ENCODE measurements around the gene OTUB2. TPM values are rescaled to one million over a fixed set of nuclear protein-coding genes. Genes with fewer than 3 reads are reported as not detected.

Gene OTUB2
- total and polyA plus RNA-seq, 2 donors (not counting 3 experiments of a cell fraction or from before 2014, with no cell fraction given) = 0.70 to 1.6 TPM

DNA sequence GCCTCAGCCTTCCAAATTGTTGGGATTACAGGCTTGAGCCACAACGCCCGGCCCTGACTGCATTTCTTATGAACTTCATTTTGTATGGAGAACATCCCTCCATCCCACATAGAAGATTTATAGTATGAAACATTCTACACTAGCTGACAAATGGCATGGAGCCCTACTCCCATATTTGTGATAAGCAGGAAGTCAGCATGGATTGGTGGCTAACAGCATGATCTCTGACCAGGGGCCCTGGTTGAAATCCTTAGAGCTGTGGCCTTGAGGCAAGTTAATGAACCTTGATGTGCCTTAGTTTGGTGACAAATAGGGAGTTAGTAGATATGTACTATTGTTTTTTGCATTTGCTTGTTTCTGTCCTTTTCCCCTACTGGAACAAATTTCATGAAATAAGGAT is 67.3 kb downstream of the OTUB2 start:
- no peak for FAIRE-seq
- Histone ChIP-seq H3K4me3 (replicated peaks in 1 of 3; ENCODE audit: insufficient read depth in 1 of 3, low read depth in 1 of 3, low read length in 3 of 3) (no peak overlapping the region), H3K9me1 (replicated peaks; ENCODE audit: control insufficient read depth, extremely low read depth, insufficient read depth, low read length) (no peaks in the 10 kb centered on the region), H3K4me1 (ENCODE audit: control insufficient read depth, extremely low read depth, insufficient read depth, low read length) (no peaks in the 10 kb centered on the region), H3K27ac (ENCODE audit: insufficient read depth, low read depth, low read length) (no peak overlapping the region), H3K79me2 (ENCODE audit: control insufficient read depth, insufficient read depth, low read length) (no peaks in the 10 kb centered on the region), H4K20me1 (replicated peaks; ENCODE audit: control insufficient read depth, extremely low read depth, insufficient read depth, low read length) (no peaks in the 10 kb centered on the region), H3K36me3 (ENCODE audit: control insufficient read depth in 2 of 2, extremely low read depth in 1 of 2, insufficient read depth in 2 of 2, low read length in 2 of 2) (no peaks in the 10 kb centered on the region), H3K9me3 (replicated peaks; ENCODE audit: control insufficient read depth, insufficient read depth, low read length) (no peaks in the 10 kb centered on the region), H3K27me3 (ENCODE audit: control insufficient read depth in 2 of 2, insufficient read depth in 2 of 2, low read length in 2 of 2) (no peaks in the 10 kb centered on the region), H2AFZ (ENCODE audit: low read depth, low read length) (no peak overlapping the region), H3K9ac (replicated peaks; ENCODE audit: extremely low read depth, insufficient read depth, low read length) (no peak overlapping the region), H3K4me2 (ENCODE audit: insufficient read depth, low read length) (no peak overlapping the region)
- no peak for DNase-seq (ENCODE audit: low read depth, low spot score)
- no TSS peak for BruUV-seq (replicated peaks)
- dilution Hi-C loops (cut with MboI; ENCODE audit: extremely low pct_ligation_motif_present, low sequenced_read_pairs) (no loop called here), intact Hi-C loops (cut with micrococcal nuclease) (no loop called here)
- ChIA-PET POLR2A (no interaction called here), CTCF (interaction anchor here (1.7 kb wide), 1 partner anchor 9 kb away, joined by 3 read pairs; no protein-coding TSS in a partner anchor)
- TF ChIP-seq, protein P1, sequence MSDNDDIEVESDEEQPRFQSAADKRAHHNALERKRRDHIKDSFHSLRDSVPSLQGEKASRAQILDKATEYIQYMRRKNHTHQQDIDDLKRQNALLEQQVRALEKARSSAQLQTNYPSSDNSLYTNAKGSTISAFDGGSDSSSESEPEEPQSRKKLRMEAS (IDR thresholded peaks at IDR 0.05; ENCODE audit: insufficient read depth, insufficient read length) = no peak
- TF ChIP-seq EZH2 (IDR thresholded peaks at IDR 0.05; ENCODE audit: borderline replicate concordance, low read depth, low read length, severe bottlenecking) = no peak

GRCh38 chr14:94097091-94097490 is 71.0 kb downstream of the OTUB2 start:
- no peaks in the 10 kb centered on the region for H3K36me3 ChIP-seq (ENCODE audit: control insufficient read depth in 2 of 2, extremely low read depth in 1 of 2, insufficient read depth in 2 of 2, low read length in 2 of 2)
- FAIRE-seq = no peak
- no peak overlapping the region for H2AFZ ChIP-seq (ENCODE audit: low read depth, low read length)
- no peak overlapping the region for H3K9ac ChIP-seq (replicated peaks; ENCODE audit: extremely low read depth, insufficient read depth, low read length)
- no peaks in the 10 kb centered on the region for H3K79me2 ChIP-seq (ENCODE audit: control insufficient read depth, insufficient read depth, low read length)
- H3K27me3 ChIP-seq (ENCODE audit: control insufficient read depth in 2 of 2, insufficient read depth in 2 of 2, low read length in 2 of 2) = no peaks in the 10 kb centered on the region
- H3K4me1 ChIP-seq (ENCODE audit: control insufficient read depth, extremely low read depth, insufficient read depth, low read length) = no peaks in the 10 kb centered on the region
- dilution Hi-C loops (cut with MboI; ENCODE audit: extremely low pct_ligation_motif_present, low sequenced_read_pairs) (no loop called here), intact Hi-C loops (cut with micrococcal nuclease) (no loop called here)
- no peak overlapping the region for H3K4me2 ChIP-seq (ENCODE audit: insufficient read depth, low read length)
- no peaks in the 10 kb centered on the region for H3K9me3 ChIP-seq (replicated peaks; ENCODE audit: control insufficient read depth, insufficient read depth, low read length)
- no peaks in the 10 kb centered on the region for H3K9me1 ChIP-seq (replicated peaks; ENCODE audit: control insufficient read depth, extremely low read depth, insufficient read depth, low read length)
- no peak for TF ChIP-seq POLR2AphosphoS5 (IDR thresholded peaks at IDR 0.05; ENCODE audit: insufficient read depth, low read depth, low read length)
- TF ChIP-seq, protein P1 (IDR thresholded peaks at IDR 0.05; ENCODE audit: insufficient read depth, insufficient read length) = no peak
- no peak for TF ChIP-seq POLR2A (IDR thresholded peaks at IDR 0.05; ENCODE audit: low read depth, low read length)
- TF ChIP-seq GATA2 (IDR thresholded peaks at IDR 0.05; ENCODE audit: insufficient read depth, insufficient read length, low read depth, low read length) = no peak
- no peak for TF ChIP-seq FOS (IDR thresholded peaks at IDR 0.05; ENCODE audit: borderline replicate concordance, insufficient read depth, low read length)
- no peak for TF ChIP-seq JUN (IDR thresholded peaks at IDR 0.05; ENCODE audit: borderline replicate concordance, insufficient read depth, insufficient read length, low read depth)
- no peak for TF ChIP-seq CTCF (IDR thresholded peaks at IDR 0.05; ENCODE audit: extremely low read depth in 1 of 2, insufficient read depth in 1 of 2, low read depth in 1 of 2, low read length in 2 of 2)
- no peak for TF ChIP-seq MYC (IDR thresholded peaks at IDR 0.05; ENCODE audit: low read depth, low read length)
- TF ChIP-seq EZH2 (IDR thresholded peaks at IDR 0.05; ENCODE audit: borderline replicate concordance, low read depth, low read length, severe bottlenecking) = no peak
- POLR2A ChIA-PET = no interaction called here
- no peak for DNase-seq (ENCODE audit: low read depth, low spot score)
- no peaks in the 10 kb centered on the region for H4K20me1 ChIP-seq (replicated peaks; ENCODE audit: control insufficient read depth, extremely low read depth, insufficient read depth, low read length)
- no peak overlapping the region for H3K4me3 ChIP-seq (replicated peaks in 1 of 3; ENCODE audit: insufficient read depth in 1 of 3, low read depth in 1 of 3, low read length in 3 of 3)
- no TSS peak for BruUV-seq (replicated peaks)
- CTCF ChIA-PET = interaction anchor here (1.5 kb wide), 1 partner anchor 40 kb away, joined by 6 read pairs; no protein-coding TSS in a partner anchor
- H3K27ac ChIP-seq (ENCODE audit: insufficient read depth, low read depth, low read length) = no peak overlapping the region
